ENCODE data around the gene JAKMIP1. TPM values are rescaled to one million over a fixed set of nuclear protein-coding genes. Genes with fewer than 3 reads are reported as not detected.
"Not testable (repeated sequence)": the region's sequence is repeated elsewhere in the genome, so short reads cannot be mapped to it uniquely, and the experiment has no call there.

Gene JAKMIP1
- polyA plus RNA-seq, 10 donors: 0.15 to 0.46 (median 0.16) TPM; not detected in 7

DNA sequence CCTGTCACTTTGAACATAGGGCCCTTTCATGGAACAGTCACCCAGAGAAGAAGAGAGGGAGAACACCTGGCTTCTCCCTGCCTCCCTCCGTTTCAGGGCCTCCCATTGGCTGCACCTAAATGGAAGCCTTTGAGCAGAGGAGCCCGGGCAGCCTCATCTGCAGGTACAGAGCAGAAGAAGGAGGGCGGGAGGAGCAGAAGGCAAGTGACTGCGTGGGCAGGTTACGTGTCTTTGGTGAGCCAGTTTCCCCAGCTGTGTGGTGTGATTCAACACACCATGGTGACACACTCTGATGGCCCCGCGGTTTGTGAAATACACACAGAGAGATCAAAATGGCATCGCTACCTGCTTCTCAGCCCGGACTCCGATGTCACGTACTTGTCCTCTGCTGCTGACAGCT is 182.5 kb downstream of the JAKMIP1 start:
- DNase-seq: no peak

DNA sequence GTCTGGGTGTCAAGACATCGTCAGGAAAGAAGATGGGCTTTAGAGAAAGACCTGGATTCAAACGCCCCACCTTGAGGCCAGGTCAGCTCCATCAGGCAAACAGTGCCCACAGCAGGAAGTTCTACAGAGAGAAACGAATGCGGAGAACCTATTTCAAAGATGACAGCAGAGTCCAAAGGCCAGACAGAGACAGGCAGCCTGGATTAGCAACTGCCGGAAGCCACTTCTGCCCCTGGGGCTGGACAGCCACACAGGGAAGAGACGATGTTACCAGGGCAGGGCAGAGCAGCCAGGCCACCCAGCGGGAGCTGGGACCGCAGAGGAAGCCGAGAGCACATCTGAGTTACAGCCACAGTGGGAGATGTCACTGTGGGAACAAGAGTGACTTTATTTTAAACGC is 183.3 kb downstream of the JAKMIP1 start:
- no peak for DNase-seq

DNA sequence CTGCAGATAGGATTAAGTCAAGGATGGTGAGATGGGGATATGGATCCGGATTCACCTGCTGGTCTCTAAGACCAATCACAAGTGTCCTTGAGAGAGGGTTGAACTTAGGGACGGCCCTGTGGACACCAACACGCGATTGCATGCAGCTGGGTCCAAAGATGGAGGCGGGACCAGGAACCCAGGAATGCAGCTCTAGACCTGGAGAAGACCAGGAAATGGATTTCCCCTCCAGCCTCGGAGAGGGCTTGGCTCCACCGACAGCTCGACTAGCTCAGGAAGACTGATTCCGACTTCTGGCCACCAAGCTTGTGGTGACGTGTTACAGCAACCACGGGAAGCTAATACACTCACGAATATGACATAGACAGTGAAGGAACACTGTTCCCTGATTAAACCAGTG is 186.8 kb downstream of the JAKMIP1 start:
- no peak for DNase-seq

- no peak for DNase-seq
These were observed 188.1 kb downstream of the JAKMIP1 start for GRCh38 chr4:6012200-6012599.

- DNase-seq: peak in 2 of 3 donors; percentile 21 to 22
These were observed 188.7 kb downstream of the JAKMIP1 start for GRCh38 chr4:6011686-6012085.

DNA sequence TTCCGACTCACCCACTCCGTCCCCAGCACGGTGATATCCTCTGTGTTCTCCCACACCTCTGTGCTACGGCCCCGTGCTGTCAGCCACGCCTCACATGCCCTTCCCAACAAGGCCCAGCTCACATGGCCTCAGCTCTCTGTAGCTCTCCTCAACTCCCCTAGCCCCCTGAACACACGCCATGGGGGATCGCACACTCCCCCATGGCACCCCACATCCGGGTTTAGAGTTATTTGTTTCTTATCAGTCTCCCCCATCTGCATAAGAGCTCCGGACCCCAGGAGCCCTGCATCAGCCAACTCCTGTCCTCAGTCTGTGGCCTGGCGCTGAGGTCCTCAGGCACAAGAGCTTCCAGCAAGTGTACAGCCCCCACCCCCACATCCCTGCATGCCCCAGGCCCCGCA is 189.1 kb downstream of the JAKMIP1 start:
- no peak for DNase-seq

- no peak for DNase-seq
These were observed 189.6 kb downstream of the JAKMIP1 start for GRCh38 chr4:6010789-6011188.

GRCh38 chr4:6009452-6009851 is 190.9 kb downstream of the JAKMIP1 start:
- DNase-seq: no peak

DNA sequence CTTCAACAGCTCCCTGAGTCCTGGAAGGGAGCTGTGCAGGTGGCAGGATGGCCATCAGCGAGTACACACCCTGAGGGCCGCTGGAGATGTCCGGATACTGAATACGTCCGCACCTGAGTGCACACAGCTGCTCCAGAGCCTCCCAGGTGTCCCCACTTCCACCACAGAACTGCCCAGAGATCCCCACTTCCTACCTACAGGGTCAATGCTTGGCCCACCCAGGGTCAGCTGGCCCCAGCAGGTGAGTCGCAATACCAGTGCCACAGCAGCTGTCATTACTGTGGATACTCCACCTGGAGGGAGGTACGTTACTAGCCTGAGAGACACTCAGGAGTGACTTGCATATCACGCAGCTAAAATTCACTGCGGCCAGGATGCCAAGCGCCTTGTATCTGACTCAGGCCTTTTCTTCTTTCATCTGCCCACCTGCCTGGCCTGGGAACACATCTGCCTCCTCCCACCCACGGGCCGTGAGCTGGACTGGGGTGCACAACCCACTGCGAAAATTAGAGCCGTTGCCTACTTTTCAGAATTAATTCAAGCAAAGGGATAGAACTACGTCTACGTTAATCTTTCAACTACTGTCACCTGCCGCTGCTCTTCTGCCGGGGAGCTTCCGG is 191.5 kb downstream of the JAKMIP1 start:
- no peak for DNase-seq

DNA sequence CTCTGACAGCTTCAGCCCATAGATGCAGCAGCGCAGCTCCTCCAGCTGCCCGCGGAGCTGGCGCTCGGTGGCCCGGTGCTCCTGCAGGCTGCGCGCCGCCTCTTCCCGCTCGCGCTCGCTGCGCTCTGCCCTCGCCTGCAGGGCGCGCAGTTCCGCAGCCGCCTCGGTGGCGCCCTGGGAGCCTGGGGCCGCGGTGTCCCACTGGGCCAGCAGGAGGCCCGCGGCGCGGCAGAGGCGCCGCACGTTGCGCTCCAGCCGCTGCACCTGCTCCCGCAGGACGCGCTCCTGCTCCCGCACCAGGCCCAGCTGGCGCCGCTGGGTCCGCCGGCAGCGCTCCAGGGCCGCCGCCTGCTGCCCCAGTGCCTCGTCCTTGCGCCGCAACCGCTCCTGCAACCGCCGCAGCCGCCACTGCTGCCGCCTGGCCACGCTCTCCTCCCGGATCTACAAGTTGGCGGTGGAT is 192.2 kb downstream of the JAKMIP1 start:
- no peak for DNase-seq

GRCh38 chr4:6005175-6005574 is 195.2 kb downstream of the JAKMIP1 start:
- no peak for DNase-seq

GRCh38 chr4:6003485-6003884 is 196.9 kb downstream of the JAKMIP1 start:
- DNase-seq: not testable (repeated sequence)

- DNase-seq: no peak
These were observed 197.4 kb downstream of the JAKMIP1 start for GRCh38 chr4:6002926-6003325.

DNA sequence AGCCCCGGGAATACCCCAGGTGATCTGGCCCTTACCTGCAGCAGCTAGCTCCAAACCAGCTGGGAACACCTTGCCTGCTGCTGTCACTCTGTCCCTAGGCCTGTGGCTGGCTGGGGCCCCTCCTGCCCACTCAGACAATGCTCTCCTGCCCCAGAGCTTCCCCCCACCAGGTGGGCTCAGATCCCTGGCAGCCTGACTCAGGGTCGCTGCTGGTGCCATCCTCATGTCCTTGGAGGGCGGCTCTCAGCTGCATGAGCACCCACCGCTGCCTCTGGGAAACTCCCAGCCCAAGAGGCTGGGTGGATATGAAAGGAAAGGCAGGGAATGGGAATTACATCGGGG is 197.9 kb downstream of the JAKMIP1 start:
- no peak for DNase-seq

GRCh38 chr4:6001680-6002491 is 198.5 kb downstream of the JAKMIP1 start:
- DNase-seq: no peak

GRCh38 chr4:5999830-6000365 is 200.5 kb downstream of the JAKMIP1 start:
- DNase-seq: no peak

DNA sequence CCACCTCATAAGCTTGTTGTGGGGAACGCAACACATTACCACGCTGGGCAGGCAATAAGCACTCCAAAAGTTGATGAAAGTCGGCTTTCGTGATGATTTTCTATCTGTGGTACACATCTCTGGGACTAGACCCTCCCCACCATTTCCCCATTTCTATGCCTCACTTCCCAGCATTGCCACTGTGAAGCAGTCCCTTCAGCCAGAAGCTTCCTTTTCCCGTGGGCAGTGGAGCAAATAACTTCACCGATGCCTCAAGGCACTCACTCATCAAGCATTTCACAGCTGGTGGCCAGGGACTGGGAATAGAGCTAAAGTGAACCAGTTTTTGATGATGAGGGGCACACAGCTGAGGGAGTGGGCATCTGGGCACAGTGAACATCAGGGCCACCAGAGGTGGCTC is 201.0 kb downstream of the JAKMIP1 start:
- DNase-seq: no peak

DNA sequence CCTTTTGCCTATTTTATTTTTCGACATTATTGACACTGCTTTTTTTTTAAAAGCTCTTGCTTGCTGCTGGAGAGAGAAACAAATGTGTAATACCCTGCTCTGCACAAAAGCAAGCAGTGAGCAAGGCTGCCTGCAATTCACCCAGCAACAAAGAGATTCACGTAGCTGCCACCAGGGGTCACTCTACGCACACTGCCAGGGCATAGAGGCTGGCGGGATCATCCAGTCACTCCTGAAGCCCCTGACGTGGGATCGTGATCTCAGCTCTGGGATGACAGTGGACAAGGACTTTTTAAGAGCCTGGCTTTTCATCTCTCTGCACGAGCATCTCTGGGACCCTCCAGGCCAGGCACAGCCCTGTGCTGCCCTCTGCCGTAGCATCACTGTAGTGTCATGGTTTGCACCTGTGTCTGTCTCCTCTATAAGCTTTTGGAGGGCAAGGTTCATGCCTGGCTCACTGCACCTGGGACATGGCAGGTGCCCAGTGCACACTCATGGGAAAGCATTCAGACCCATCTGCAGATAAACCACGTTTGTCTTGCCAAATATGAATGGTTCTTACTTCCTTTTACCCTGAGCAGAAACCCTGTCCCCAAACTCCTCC is 201.9 kb downstream of the JAKMIP1 start:
- DNase-seq: peak; percentile 43 to 78 (median 69)

- no peak for DNase-seq
These were observed 203.7 kb downstream of the JAKMIP1 start for GRCh38 chr4:5996641-5997040.

DNA sequence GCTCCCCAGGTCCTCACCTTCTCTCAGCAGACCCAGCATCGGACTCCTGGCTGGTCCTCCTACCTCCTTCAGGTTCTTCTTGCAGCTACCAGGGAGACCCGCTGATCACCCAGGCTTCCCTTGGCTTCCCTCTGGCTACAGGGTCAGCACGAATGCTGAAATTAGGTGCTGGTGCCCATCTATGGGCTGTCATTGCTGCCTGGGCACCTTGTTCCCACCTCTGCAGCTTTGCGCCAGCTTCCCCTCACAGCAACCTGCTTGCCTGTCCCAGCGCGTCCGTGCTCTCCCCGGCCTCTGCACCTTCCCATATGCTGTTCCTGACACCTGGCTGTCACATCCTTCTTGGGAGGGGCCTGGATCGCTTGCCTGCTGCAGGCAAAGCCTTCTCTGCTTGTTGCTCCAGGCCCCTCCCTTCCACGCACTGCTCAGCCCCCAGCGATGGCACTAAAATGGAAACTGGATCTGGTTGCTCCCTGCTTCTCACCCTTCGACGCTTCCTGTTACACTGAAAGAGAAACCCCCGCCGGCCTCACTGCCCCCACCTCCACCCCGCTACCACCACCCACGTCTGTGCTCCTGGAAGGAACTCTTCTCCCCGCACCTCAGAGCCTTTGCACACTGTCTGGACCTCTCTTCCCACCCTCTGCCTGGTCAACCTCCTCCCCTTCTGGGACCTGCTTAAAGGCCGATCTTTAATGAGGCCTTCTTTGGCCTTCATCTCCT is 204.3 kb downstream of the JAKMIP1 start:
- no peak for DNase-seq

DNA sequence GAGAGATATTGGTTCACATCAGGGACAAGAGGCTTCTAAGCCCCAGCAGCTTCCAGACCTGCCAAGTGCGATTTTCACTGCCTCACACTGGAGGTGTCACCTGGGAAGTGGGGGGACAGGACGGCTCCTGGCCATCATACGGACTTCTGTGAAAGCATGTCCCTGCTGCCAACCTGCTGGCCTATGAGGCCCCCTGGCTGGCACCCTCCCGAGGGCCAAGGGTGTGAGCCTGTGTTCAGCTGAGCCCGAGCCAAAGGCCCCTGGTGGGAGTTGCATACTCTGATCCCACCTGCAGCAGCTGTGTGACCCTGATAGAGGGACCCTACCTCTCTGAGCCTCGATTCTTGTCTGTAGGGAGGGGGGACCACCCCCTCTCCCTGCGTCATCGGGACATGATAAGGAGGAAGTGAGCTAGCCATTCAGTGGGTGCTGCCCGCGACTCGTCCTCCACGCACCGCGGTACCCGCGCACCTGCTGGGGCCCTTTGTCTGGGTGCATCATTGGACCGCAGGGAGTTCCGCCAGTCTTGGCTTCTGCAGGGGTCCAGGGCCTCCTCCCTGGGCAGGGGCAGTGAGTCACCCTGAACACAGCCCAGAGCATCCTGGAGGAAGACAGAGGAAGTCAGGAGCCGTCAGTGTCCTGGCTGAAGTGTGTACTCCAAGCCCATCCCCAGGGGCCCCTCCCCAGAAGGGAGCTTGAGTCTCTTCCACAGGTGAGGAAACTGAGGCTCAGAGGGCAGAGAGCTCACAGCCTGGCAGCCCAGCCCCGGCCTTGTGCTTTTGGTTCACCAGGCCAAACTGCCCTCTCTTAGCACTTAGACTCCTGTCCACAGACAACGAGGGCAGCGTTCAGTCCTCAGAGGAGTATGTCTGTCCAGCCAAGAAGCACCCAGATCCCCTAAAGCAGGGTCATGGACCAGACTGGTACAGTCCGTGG is 206.2 kb downstream of the JAKMIP1 start:
- DNase-seq: no peak
